ENCODE results near the gene FAM149B1.

GRCh38 chr10:73262880-73263555 lies 95.1 kb downstream of the FAM149B1 start:
- TF ChIP-seq POLR2AphosphoS5 (IDR thresholded peaks at IDR 0.05; ENCODE audit: low read depth, low read length) (no peak), REST (IDR thresholded peaks at IDR 0.05; ENCODE audit: insufficient read depth in 1 of 2, low read depth in 2 of 2, low read length in 2 of 2) (no peak)
